ENCODE measurements around the gene MKRN2.

DNA sequence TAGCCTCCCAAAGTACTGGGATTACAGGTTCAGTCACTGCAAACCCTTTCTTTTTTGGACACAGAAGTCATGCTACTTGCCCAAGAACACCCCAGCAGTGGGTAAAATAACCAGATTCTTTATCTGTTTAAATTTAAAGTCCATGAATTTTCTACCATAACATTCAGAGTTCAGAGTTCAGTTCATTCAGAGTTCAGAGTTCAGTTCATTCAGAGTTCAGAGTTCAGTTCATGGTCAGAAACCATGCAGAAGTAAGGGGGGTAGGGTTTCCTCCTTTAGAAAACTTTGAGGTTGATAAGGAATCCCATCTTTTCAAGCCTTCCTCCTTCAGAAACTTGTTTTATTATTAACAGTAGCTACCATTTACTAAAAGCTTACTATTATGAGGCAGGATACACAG is 63.8 kb downstream of the MKRN2 start:
- TF ChIP-seq POLR2A (IDR thresholded peaks at IDR 0.05) = no peak
- no peak for TF ChIP-seq CTCF (IDR thresholded peaks at IDR 0.05)

Data from tibial nerve (tissue), 3 donors.